HG03575 (cell line): ENCODE data around the gene SEC14L3.
"Not testable (repeated sequence)": the region's sequence is repeated elsewhere in the genome, so short reads cannot be mapped to it uniquely, and the experiment has no call there.

Experiments used
- ATAC-seq: cut with Tn5 transposase; IDR thresholded peaks from one replicate; pipeline ENCODE4 v1.9.1; 2021; ENCODE audit not compliant: unreplicated experiment, insufficient number of reproducible peaks, low FRiP score; ENCODE audit errors: extremely low read depth

The SEC14L3 gene

GRCh38 chr22:30490399-30490798, 18.6 kb upstream of the SEC14L3 start:
- no peak for ATAC-seq

GRCh38 chr22:30488121-30488520, 16.3 kb upstream of the SEC14L3 start:
- no peak for ATAC-seq

GRCh38 chr22:30486661-30487115, 14.9 kb upstream of the SEC14L3 start:
- ATAC-seq = no peak

GRCh38 chr22:30486118-30486517, 14.3 kb upstream of the SEC14L3 start:
- ATAC-seq = no peak

GRCh38 chr22:30485362-30485988, 13.7 kb upstream of the SEC14L3 start:
- ATAC-seq = no peak

GRCh38 chr22:30483169-30483568, 11.4 kb upstream of the SEC14L3 start:
- no peak for ATAC-seq

- ATAC-seq = no peak
Measured at GRCh38 chr22:30481711-30482110, 9.9 kb upstream of the SEC14L3 start.

DNA sequence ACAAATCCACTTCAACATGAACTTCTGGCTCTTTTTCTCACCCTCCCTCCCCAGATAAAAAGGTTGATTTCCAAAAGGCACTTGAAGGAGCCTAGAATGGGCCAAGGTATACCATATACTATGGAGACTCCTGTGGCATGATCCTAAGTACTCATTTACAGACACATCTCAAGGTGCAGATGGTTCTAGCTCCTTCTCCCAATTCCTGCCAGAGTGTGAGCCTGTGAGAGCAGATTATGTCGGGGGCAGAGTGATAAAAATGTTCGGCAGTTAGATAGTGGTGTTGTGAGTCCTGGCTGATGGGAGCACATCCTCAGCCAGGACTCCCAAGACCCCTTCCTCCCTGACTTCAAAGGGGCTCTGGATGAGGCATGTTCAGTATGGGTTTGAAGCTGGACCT, 8.2 kb upstream of the SEC14L3 start:
- ATAC-seq = no peak

DNA sequence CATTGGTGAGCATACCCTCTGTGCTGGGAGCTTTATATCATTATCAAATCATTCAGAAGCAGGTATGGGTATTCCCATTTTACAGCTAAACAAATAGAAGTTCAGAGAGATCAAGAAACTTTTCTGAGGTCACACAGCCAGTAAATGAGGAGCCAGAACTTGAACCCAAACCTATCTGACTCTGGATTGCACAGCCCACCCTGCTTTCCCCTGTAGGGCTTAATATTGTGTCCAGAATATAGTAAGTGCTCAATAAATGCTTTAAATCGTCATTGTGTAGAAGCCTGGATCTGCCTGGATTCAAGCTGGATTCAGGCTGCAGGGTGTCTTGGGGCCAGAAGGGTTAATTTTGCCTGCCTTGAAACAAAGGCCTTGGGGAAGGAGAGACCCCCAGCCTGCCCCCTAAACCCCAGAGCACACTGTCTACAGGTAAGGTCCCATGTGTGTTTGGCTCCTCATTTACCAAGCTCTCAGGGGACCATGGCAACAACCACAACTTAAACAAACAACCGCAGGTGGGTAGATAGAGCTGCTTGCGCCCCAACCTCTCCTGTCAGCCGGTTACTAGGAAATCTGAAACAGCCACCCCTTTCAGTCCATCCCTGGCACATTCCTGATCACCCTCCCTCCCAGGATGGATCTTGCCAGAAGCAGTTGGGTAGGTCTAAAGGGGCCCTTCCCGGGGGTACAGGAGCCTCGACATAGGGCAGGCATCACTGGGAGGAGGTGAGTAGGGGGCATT, 3.0 kb upstream of the SEC14L3 start:
- no peak for ATAC-seq

GRCh38 chr22:30474121-30474520, 2.3 kb upstream of the SEC14L3 start:
- ATAC-seq = no peak

- ATAC-seq = no peak
Measured at GRCh38 chr22:30472994-30473720, 1.3 kb upstream of the SEC14L3 start.

DNA sequence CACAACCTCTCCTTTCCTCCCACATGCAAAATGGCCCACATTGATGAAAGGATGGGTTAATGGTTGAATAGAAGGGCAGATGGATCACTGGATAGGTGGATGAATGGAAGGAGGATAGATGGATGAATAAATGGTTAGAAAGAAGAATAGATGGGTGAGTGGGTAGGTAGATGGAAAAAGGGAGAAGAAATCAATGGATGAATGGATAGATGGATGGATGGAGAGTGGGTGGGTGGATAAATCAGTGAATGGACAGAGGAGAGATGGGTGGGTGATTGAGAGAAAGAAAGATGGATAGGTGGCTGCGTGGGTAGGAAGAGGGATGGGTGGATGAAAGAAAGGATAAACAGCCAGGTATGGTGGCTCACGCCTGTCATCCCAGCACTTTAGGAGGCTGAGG, 1.2 kb downstream of the SEC14L3 start:
- no peak for ATAC-seq

DNA sequence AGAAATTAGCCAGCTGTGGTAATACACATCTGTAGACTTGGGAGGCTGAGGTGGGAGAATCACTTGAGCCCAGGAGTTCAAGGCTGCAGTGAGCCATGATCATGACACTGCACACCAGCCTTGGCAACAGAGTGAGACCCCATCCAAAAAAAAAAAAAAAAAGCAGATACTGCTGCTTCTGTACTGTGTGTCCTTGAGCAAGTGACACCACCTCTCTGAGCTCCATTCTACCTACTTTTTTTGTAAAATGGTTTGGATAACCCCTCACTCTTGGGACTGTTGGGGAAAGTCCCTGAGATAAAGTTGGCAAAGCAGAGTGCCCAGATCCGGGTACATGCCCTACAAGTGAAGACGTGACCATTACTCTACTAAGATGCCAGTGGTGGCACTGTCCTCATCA, 2.7 kb downstream of the SEC14L3 start:
- no peak for ATAC-seq

DNA sequence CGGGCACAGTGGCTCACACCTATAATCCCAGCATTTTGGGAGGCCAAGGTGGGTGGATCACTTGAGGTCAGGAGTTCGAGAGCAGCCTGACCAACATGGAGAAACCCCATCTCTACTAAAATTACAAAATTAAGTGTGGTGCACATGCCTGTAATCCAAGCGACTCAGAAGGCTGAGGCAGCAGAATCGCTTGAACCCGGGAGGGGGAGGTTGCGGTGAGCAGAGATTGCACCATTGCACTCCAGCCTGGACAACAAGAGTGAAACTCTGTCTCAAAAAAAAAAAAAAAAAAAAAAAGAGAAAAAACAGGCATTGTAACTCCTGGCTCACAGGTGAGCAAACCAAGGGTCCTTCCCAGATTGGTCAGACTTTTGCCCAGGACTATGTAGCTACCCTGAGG, 11.3 kb downstream of the SEC14L3 start:
- ATAC-seq = not testable (repeated sequence)

- ATAC-seq = no peak
Measured at GRCh38 chr22:30460147-30460546, 11.7 kb downstream of the SEC14L3 start.

- no peak for ATAC-seq
Measured at GRCh38 chr22:30459181-30460052, 12.4 kb downstream of the SEC14L3 start.

DNA sequence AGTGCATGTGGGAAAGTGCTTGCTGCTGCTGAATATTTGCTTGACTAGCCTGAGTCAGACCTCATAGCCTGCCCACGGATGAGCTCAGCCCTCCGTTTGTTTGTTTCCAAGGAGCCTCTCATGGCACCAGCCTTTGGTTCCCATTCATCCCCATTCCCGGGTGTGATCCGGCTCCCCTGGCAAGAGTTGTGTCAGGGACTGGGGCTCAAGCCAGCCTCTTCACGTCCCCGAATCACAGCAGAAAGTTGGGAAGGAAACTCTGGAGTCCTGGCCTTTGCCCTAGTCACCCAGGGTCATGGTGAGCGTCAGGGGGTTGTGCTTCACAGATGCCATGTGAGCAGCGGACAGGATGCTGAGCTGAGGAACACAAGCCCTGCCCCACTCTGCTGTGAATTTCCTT, 13.8 kb downstream of the SEC14L3 start:
- ATAC-seq = no peak

- ATAC-seq = no peak
Measured at GRCh38 chr22:30455075-30455840, 16.6 kb downstream of the SEC14L3 start.
